NCI-H226 (cell line): ENCODE measurements around the gene CDK5RAP3.
"Not testable (repeated sequence)": the region's sequence is repeated elsewhere in the genome, so short reads cannot be mapped to it uniquely, and the experiment has no call there.

Experiments used
- DNase-seq: peaks from one replicate; pipeline ENCODE4 v3.0.0-alpha.2; 2015

CDK5RAP3 gene, protein sequence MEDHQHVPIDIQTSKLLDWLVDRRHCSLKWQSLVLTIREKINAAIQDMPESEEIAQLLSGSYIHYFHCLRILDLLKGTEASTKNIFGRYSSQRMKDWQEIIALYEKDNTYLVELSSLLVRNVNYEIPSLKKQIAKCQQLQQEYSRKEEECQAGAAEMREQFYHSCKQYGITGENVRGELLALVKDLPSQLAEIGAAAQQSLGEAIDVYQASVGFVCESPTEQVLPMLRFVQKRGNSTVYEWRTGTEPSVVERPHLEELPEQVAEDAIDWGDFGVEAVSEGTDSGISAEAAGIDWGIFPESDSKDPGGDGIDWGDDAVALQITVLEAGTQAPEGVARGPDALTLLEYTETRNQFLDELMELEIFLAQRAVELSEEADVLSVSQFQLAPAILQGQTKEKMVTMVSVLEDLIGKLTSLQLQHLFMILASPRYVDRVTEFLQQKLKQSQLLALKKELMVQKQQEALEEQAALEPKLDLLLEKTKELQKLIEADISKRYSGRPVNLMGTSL

DNA sequence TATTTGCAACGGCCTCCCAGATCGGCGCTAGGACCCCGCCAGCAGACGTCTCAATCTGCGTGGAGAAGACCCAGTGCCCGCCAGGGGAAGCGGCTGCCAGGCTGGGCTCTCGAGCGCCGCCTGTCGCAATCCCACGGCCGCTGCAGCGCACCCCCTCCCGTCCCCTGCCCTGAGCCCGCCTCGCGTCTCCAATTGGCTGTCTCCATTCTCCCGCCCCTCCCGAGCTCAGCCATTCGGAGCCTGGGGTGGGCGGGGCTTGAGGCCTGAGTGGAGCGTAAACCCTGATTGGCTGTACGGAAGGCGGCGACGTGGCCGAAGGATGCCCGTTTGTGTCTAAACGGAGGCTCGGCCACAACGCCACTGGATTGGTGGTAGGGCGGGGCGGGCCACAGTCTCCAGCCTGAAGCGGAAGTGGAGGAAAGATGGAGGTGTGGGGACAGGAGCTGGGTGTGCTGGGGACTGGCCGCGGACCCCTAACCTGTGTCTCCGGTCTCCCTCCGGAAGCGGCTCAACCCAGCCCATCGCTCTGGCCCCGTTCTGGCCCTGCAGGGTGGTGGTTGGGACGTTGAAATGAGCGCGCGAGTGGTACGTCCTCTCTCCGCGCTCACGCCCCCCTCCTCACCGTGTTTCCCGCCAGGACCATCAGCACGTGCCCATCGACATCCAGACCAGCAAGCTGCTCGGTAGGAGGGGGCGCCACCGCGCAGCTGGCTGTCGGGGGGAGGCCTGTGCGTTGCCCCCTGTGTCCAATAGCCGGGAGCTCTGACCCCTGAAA lies at the start of gene CDK5RAP3:
CDK5RAP3 (plus strand) TSS at position 389 of the 775 bp plus-strand sequence; CDS start at position 423, 34 bp downstream.
- DNase-seq = peak; percentile 97

DNA sequence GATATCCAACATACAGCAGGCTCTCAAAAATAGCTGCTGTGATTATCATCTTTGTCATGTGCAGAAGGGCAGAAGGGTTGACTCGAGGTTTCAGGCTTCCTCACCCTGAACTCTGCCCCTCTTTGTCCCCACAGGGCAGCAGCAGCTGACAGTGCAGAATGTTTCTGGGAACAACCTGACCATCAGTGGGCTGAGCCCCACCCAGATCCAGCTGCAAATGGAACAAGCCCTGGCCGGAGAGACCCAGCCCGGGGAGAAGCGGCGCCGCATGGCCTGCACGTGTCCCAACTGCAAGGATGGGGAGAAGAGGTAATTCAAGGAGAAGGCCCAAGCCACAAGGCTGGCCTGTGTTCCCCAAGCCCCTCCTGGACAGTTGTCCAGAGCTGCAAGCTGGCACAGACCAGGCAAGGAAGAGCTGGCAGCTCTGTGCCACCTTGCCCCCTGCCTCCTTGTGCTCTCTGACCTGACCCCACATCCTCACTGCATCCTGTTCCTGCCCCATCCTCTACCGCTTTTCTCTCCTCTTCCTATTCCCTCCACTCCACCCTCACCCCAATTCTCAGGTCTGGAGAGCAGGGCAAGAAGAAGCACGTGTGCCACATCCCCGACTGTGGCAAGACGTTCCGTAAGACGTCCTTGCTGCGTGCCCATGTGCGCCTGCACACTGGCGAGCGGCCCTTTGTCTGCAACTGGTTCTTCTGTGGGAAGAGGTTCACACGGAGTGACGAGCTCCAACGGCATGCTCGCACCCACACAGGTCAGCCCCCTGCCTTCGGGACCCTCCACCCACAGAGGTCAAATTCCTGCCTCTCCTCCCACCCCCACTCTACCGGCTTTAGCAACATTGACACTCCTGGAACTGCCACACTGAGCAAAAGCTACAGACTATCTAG lies 45.9 kb upstream of the CDK5RAP3 start:
- DNase-seq = no peak

DNA sequence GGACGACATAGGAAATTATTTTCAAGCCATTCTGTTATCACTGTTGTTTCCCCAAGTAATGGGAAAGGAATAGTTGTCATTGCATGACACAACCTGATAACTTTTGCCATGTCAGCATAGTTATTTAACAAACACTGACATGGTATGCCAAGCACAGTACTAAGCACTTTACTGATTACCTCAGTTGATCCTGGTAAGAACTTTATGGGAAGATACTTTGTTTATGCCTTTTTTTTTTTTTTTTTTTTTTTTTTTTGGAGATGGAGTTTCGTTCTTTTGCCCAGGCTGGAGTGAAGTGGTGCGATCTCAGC lies 45.3 kb upstream of the CDK5RAP3 start:
- no peak for DNase-seq

DNA sequence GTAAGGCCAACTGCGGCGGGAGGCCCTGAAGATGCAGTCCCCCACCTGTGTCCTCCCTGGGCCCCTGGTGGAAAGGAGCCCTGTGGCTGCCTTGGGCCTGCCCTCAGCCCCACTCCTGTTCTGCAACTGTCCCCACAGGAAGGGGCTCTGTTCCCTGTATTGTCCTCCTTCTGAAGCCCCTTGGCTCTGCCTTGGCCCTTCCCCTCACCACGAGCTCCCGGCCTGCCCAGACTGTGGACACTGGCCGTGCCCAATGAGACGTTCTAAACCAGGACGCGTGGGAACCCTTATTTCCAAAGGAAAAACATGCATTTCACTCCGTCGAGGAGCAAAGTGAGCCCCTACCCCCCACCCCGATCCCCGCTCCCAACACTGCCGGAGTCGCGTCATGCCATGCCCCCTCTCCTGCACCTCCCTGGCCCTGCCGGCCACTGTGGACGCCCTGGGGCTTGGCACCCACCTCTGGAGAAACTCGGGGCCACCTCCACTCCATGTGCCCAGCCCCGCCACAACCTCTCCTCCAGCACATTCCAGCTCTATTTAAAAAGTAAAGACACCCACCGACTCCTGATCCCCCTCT lies 43.0 kb upstream of the CDK5RAP3 start:
- no peak for DNase-seq

DNA sequence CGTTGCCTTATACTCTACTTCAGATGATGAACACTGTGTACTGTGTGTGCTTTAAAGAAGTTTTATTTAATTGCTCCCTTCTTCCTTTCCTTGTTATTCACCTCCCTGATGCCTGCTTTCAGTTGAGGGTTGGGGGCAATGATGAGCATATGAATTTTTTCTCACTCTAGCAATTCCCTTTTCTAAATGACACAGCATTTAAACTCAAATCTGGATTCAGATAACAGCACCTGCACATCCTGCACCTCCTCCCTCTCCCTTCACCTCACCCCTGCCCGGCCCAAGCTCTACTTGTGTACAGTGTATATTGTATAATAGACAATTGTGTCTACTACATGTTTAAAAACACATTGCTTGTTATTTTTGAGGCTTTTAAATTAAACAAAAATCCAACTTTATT lies 42.5 kb upstream of the CDK5RAP3 start:
- DNase-seq = no peak

DNA sequence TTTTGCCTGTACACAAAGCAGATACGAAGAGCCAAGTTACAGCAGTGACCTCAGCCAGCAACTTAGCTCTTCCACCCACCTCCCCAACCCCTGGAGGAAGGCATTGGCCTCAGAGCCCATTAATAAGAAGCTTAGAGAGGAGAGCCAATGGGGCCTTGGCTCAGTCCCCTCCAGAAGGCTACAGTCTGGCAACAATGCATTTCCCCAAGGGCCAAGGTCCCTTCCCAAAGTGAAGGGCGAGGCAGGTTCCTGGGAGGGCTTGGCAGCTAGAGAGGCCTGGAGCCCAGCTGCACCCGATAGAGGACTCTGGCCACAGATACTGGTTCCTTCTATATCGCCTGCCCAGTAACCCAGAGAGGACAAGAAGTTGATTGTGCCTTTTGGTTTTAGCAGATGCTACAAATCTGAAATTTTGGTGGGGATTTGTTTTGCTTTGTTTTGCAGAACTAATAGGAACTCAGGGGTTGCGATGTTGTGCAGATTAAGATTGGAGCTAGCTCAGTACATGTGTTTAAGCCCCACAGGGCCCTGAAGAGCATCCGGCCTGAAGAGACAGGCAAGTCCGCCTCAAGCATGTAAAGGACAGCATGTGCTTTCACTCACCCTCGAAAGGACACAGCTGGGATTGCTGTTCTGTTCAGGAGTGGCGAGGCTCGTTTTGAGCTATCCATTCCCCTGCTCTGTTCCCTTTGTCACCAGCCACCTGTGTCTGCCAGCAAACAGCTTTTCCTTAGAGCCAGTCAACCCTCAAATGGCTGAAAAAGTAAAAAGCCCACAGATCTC lies 41.5 kb upstream of the CDK5RAP3 start:
- no peak for DNase-seq

DNA sequence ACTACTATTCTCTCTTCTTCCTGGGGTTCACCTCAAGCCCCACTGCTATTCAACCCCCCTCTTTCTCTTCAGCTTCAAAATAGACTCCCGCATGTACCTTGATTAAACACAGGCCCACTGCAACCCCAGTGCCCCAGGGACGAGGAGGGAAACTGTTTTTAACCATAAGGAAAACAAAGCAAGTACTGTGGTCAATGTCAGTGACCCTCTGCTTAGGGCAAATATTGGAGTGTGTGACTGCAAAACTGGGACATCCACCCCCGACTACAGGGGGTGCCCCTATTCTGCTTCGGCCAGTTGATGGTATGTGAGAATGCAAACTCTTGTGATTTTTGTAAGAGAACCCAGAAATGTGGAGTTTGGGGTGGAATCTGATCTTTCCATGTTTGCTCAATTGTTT lies 39.1 kb upstream of the CDK5RAP3 start:
- DNase-seq = no peak

DNA sequence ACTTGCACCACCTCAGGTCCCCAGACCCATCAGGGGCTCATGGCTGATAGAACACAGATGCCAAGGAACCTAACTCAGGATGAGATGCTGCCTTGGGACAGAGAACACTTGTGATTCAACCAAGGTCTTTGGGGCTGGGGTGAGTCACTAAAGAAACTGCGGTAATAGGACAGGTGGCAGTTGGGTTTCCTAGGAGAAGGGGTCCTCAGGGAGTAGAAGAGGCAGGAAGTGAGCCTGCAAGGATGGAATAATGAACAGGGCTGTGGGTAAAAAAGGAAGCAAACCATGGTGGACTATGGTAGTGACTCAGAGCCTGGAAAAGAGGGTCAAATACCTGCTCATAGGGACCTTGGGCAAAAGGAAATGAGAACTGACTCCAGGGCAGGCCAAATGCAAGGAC lies 36.1 kb upstream of the CDK5RAP3 start:
- no peak for DNase-seq

DNA sequence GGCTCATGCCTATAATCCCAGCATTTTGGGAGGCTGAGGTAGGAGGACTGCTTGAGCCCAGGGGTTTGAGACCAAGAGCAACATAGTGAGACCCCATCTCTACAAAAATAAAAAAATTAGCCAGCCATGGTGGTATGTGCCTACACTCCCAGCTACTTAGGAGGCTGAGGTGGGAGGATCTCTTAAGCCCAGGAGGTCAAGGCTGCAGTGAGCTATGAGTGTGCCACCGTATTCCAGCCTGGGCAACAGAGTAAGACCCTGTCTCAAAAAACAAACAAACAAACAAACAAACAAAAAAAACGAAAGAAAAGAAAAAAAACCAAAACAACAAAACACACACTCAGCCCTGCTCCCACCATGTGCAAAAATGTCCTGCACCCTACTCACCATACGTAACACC lies 35.4 kb upstream of the CDK5RAP3 start:
- DNase-seq = not testable (repeated sequence)

DNA sequence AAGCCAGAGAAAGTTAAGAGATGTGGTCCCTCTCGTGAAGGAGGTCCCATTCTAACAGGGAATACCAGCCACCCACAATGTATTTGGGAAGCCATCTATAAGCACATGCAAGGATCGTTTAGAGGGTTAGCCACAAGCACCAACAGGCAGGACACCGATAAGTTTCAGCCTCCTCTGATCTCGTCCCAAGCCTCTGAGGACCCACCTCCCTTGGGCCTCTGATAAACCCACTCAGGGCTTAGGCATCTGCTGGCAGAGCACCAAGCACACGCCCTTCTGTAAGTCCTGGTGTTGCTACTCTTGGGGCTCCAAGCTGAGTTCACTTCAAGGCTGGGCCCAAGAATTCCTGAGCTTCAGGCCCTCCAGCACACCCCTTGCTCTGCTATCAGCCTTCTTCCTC lies 35.0 kb upstream of the CDK5RAP3 start:
- peak; percentile 95 for DNase-seq

DNA sequence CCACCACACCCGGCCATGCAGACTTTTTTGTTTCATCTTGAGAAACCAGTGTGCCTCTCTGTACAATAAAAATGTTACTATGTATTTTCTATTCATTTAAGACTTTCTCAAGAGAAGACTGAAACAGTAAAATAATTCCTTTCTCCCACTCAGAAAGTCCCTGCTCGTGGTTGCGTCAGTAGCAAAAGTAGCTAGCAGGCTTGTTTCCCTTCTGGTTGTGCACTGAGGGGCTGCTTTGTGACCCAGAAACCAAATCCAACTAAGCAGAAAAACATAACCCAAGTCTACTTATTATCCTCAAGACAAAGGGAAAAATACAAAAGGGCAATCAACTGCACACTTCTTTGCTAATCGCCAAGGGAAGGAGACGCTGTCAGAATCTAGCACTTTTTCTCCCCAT lies 33.0 kb upstream of the CDK5RAP3 start:
- no peak for DNase-seq

DNA sequence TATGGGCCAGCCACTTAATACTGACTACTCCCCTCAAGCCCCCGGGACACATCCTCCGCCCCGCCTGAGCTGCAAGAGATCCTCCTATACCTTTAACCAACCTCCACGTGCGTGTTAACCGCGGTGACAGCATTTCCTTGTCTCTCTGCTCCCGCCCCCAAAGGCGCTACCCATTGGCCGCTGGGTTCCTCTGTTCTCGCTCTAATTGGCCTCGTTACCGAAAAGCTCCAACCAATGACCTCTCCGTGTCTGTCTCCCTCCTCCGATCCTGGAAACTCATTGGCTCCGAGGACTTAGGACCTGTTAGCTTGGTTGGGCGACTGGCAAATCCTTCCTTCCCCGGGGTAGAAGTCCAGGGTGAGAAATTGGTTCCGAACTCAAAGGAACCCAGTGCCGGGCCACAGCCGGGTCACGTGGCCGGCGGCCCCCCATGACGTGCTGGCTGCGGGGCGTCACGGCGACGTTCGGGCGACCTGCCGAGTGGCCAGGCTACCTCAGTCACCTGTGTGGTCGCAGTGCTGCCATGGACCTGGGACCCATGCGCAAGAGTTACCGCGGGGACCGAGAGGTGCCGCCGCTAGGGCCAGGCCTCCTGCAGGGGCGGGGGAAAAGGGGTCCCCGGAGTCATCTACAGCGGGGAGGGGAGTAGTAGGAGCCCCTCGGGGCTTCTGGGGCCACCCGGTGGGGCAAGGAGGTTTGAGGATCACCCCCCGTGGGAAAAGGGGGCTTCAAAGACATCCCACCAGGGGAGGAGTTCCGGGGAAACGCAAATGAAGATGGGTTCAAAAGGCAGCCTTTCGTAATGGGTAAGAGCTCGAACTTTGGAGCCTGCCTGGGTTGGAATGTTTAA lies 29.4 kb upstream of the CDK5RAP3 start, which contains the start of gene PNPO:
PNPO (plus strand) TSS at position 326 of the 850 bp plus-strand sequence; CDS start at position 431, 105 bp downstream.
- peak; percentile 100 for DNase-seq

DNA sequence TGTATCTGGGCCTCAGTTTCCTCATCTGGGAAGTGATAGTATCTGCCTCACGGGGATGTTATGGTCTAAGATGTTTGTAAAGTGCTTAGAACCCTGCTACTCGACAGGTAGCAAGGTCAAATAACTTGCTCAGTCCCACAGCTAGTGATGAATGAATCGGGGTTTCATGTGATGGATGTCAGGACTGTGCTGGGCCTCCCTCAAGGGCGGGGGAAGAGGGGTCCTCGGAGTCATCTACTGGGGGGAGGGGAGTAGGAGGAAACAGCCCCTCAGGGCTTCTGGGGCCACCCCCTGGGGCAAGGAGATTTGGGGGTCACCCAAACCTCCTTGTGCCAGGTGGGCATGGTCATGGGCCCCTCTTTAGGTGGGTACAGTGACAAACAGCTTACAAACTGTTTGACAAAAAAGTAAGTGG lies 28.8 kb upstream of the CDK5RAP3 start:
- no peak for DNase-seq

DNA sequence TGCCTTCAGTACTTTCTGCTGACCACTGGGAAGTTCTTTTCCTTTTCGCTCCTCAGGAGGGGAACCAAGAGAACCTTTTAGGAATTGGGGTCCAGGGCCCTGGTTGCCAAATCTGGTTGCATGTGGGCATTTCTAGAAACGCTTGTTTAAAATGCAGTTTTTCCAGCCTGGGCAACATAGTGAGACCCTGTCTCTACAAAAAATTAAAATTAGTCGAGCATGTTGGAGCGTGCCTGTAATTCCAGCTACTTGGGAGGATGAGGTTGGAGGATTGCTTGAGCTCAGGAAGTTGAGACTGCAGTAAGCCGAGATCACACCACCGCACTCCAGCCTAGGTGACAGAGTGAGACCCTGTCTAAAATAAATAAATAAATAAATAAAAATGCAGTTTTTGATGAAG lies 28.3 kb upstream of the CDK5RAP3 start:
- no peak for DNase-seq

DNA sequence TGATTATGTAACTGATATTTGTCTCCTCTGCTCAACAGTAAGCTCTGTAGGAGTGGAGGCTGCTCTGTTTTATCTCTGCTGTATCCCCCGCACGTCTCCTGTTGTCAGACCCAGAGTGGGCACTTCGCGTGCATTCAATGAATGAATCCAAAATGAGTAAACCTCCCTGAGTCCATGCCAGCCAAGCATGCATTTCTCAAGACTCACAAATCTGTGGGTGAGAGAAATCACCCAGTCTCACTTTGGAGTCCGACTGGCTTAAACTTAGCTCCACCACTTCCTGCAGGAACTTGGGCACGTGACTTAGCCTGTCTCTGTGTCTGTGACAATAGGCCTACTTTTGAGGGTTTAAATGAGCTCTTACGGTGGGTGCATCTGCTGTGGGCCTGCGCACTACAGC lies 25.8 kb upstream of the CDK5RAP3 start:
- no peak for DNase-seq

DNA sequence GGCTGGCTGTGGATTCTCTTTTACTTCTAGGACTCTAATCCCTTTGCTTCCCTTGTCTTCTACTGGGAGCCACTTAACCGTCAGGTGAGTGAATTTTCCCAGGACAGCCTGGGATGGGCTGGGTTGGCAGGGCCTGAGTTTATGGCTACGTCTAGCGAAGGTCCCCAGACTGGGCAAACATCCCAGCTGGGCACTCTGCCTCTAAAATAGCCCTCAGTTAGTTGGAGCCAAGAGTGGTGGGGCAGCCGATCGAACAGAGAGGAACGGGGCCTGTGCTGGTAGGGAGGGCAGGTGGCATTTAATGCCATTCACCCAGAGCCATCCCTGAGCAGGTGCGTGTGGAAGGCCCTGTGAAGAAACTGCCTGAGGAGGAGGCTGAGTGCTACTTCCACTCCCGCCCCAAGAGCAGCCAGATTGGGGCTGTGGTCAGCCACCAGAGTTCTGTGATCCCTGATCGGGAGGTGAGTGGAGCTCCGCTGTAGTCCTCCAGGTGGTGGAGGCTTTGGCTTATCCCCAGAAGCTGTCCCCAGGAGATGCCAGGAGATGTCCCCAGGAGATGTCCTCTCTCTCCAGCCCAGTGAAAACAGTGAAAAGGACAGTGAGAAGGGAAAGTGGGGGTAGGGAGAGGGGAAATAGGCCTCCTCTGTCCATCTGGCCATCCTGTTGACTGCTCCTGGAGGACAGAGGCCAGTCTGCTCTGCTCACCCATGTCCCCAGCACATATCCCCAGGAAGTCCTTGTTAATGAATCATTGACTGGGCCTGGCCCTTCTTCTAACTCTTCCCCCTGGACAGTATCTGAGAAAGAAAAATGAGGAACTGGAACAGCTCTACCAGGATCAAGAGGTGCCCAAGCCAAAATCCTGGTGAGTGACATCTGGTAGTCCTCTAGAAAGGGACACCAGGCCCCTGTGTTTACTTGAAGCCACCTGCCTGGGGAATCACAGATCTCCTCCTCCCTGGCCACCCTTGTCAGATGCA lies 25.1 kb upstream of the CDK5RAP3 start:
- no peak for DNase-seq

DNA sequence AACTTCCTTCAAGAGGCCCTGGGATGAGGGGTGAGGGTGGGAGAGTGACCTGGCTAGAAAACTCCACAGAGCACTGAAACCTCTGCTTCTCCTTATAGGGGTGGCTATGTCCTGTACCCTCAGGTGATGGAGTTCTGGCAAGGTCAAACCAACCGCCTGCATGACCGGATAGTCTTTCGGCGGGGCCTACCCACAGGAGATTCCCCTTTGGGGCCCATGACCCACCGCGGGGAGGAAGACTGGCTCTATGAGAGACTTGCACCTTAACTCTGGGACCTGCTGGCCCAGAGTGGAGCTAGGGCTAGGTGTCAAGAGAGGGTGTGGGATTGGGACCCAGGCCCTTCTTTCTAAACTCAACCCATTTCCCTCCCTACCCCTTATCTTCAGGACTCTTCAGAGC lies 24.4 kb upstream of the CDK5RAP3 start:
- DNase-seq = no peak

DNA sequence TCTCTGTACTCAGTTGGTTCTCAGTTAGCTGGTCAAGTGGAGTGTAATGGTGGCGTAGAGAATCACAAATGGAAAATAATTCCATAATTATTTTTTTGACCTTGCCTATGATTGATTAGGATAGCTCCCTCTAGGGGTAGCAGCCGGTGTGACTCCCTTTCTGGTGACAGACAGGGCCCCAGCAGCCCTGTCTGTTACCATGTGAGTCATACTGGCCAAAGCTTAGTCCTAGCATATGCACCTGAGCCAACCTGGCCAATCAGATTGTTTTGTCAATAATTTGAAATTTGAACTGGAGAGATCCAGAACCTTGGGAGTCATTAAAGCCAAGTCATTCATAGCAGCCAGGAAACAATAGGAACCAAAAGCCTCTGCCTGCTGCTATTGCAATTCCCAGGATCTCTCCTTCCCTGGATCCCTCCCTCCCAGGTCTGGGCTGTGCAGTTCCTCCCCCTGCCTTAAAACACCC lies 23.9 kb upstream of the CDK5RAP3 start:
- peak; percentile 70 for DNase-seq

DNA sequence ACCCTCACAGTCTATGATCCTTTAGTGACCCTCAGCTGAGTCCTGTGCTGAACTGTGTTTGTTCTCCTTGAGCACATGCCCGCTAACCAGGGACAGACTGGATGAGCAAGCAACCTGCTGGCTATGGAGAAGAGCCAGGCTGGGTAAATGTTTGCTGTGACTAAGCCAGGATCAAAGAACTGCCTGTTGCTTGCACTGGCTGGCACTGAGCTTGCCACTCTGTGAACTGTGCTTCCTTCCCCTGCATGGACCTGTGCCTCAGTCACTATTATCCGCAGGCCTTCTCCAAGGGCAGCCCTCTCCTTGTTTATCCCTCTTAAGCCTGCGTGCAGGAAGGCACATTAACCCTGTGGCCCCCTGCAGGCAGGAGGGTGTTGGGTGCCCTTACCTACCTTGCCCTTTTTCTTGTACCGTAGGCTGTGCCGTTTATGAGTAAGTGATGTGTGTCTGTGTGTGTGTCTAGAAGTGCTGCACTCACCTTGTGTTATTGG lies 22.2 kb upstream of the CDK5RAP3 start:
- no peak for DNase-seq
